WTC11 (cell line): ENCODE measurements around the gene RPS21.

ENCODE experiments used
- CBFB ChIP-seq: sonication (generic); formaldehyde crosslinking; IDR thresholded peaks from 2 replicates; pipeline ENCODE4 v1.8.1; 2022; ENCODE audit warnings: mild to moderate bottlenecking, low read depth, missing genetic modification reagents
- CTCF ChIP-seq: fragments of 200-600 bp; IDR thresholded peaks from 2 replicates; pipeline ENCODE4 v1.8.0; 2022; ENCODE audit warnings: antibody characterized with exemption
- NFE2L1 ChIP-seq: sonication (generic); formaldehyde crosslinking; IDR thresholded peaks from 2 replicates; pipeline ENCODE4 v1.8.1; 2023; ENCODE audit warnings: missing genetic modification reagents
- SP1 ChIP-seq: sonication (generic); formaldehyde crosslinking; conservative IDR thresholded peaks from 2 replicates; pipeline ENCODE4 v1.8.1; 2022; ENCODE audit warnings: missing genetic modification reagents
- USF2 ChIP-seq: sonication (generic); formaldehyde crosslinking; IDR thresholded peaks from 2 replicates; pipeline ENCODE4 v1.8.1; 2023; ENCODE audit warnings: mild to moderate bottlenecking, missing genetic modification reagents, moderate library complexity
- ZNF121 ChIP-seq: sonication (generic); formaldehyde crosslinking; IDR thresholded peaks from 2 replicates; pipeline ENCODE4 v1.8.0; 2023; ENCODE audit warnings: missing genetic modification reagents
- ZNF263 ChIP-seq: sonication (generic); formaldehyde crosslinking; IDR thresholded peaks from 2 replicates; pipeline ENCODE4 v1.8.1; 2022; ENCODE audit warnings: low read depth, mild to moderate bottlenecking, moderate library complexity, missing genetic modification reagents
- TF ChIP-seq, protein P1 (sequence below): sonication (generic); formaldehyde crosslinking; IDR thresholded peaks from 2 replicates; pipeline ENCODE4 v1.8.0; 2023; ENCODE audit warnings: mild to moderate bottlenecking, missing genetic modification reagents
- TF ChIP-seq, protein P2 (sequence below): fragments of 250-450 bp; sonication (Bioruptor Pico); IDR thresholded peaks from 2 replicates; pipeline ENCODE4 v1.9.0; 2021; ENCODE audit warnings: mild to moderate bottlenecking, borderline replicate concordance

GRCh38 chr20:62357187-62357667 is 29.7 kb upstream of the RPS21 start:
- TF ChIP-seq CTCF (no peak), NFE2L1 (CRISPR knock-in tag) (no peak), CBFB (CRISPR knock-in tag) (no peak), ZNF121 (no peak), SP1 (CRISPR knock-in tag) (no peak), ZNF263 (CRISPR knock-in tag) (no peak), USF2 (CRISPR knock-in tag) (no peak)
- TF ChIP-seq, protein P1, sequence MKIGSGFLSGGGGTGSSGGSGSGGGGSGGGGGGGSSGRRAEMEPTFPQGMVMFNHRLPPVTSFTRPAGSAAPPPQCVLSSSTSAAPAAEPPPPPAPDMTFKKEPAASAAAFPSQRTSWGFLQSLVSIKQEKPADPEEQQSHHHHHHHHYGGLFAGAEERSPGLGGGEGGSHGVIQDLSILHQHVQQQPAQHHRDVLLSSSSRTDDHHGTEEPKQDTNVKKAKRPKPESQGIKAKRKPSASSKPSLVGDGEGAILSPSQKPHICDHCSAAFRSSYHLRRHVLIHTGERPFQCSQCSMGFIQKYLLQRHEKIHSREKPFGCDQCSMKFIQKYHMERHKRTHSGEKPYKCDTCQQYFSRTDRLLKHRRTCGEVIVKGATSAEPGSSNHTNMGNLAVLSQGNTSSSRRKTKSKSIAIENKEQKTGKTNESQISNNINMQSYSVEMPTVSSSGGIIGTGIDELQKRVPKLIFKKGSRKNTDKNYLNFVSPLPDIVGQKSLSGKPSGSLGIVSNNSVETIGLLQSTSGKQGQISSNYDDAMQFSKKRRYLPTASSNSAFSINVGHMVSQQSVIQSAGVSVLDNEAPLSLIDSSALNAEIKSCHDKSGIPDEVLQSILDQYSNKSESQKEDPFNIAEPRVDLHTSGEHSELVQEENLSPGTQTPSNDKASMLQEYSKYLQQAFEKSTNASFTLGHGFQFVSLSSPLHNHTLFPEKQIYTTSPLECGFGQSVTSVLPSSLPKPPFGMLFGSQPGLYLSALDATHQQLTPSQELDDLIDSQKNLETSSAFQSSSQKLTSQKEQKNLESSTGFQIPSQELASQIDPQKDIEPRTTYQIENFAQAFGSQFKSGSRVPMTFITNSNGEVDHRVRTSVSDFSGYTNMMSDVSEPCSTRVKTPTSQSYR (CRISPR knock-in tag), result no peak
- TF ChIP-seq, protein P2, sequence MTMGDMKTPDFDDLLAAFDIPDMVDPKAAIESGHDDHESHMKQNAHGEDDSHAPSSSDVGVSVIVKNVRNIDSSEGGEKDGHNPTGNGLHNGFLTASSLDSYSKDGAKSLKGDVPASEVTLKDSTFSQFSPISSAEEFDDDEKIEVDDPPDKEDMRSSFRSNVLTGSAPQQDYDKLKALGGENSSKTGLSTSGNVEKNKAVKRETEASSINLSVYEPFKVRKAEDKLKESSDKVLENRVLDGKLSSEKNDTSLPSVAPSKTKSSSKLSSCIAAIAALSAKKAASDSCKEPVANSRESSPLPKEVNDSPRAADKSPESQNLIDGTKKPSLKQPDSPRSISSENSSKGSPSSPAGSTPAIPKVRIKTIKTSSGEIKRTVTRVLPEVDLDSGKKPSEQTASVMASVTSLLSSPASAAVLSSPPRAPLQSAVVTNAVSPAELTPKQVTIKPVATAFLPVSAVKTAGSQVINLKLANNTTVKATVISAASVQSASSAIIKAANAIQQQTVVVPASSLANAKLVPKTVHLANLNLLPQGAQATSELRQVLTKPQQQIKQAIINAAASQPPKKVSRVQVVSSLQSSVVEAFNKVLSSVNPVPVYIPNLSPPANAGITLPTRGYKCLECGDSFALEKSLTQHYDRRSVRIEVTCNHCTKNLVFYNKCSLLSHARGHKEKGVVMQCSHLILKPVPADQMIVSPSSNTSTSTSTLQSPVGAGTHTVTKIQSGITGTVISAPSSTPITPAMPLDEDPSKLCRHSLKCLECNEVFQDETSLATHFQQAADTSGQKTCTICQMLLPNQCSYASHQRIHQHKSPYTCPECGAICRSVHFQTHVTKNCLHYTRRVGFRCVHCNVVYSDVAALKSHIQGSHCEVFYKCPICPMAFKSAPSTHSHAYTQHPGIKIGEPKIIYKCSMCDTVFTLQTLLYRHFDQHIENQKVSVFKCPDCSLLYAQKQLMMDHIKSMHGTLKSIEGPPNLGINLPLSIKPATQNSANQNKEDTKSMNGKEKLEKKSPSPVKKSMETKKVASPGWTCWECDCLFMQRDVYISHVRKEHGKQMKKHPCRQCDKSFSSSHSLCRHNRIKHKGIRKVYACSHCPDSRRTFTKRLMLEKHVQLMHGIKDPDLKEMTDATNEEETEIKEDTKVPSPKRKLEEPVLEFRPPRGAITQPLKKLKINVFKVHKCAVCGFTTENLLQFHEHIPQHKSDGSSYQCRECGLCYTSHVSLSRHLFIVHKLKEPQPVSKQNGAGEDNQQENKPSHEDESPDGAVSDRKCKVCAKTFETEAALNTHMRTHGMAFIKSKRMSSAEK, result no peak
